Measurements from ENCODE around the gene NTM.
A peak's percentile ranks its signal among the peaks of the same experiment; 100 is the strongest.

Gene NTM

GRCh38 chr11:131662317-131662972 is 292.0 kb downstream of the NTM start:
- Histone ChIP-seq H3K27me3 (ENCODE audit: insufficient read depth, poor library complexity, severe bottlenecking) (peaks cover 33% of the 10 kb centered on the region), H3K4me1 (ENCODE audit: insufficient read depth, poor library complexity, severe bottlenecking) (no peaks in the 10 kb centered on the region), H3K4me3 (ENCODE audit: severe bottlenecking) (no peak overlapping the region), H3K9me3 (ENCODE audit: severe bottlenecking) (no peaks in the 10 kb centered on the region), H3K27ac (ENCODE audit: poor library complexity, severe bottlenecking) (no peak overlapping the region), H3K36me3 (ENCODE audit: low read depth) (no peaks in the 10 kb centered on the region)
- TF ChIP-seq, protein P1, sequence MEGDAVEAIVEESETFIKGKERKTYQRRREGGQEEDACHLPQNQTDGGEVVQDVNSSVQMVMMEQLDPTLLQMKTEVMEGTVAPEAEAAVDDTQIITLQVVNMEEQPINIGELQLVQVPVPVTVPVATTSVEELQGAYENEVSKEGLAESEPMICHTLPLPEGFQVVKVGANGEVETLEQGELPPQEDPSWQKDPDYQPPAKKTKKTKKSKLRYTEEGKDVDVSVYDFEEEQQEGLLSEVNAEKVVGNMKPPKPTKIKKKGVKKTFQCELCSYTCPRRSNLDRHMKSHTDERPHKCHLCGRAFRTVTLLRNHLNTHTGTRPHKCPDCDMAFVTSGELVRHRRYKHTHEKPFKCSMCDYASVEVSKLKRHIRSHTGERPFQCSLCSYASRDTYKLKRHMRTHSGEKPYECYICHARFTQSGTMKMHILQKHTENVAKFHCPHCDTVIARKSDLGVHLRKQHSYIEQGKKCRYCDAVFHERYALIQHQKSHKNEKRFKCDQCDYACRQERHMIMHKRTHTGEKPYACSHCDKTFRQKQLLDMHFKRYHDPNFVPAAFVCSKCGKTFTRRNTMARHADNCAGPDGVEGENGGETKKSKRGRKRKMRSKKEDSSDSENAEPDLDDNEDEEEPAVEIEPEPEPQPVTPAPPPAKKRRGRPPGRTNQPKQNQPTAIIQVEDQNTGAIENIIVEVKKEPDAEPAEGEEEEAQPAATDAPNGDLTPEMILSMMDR (IDR thresholded peaks at IDR 0.05; ENCODE audit: poor library complexity, severe bottlenecking), result no peak
- DNase-seq (ENCODE audit: low spot score), result peak; percentile 19
- no peak for ATAC-seq (ENCODE audit: low read depth)

GRCh38 chr11:131662993-131663392 is 292.6 kb downstream of the NTM start:
- H3K4me1 ChIP-seq (ENCODE audit: insufficient read depth, poor library complexity, severe bottlenecking), result no peaks in the 10 kb centered on the region
- no peak for ATAC-seq (ENCODE audit: low read depth)
- H3K27ac ChIP-seq (ENCODE audit: poor library complexity, severe bottlenecking), result no peak overlapping the region
- TF ChIP-seq, protein P1 (IDR thresholded peaks at IDR 0.05; ENCODE audit: poor library complexity, severe bottlenecking), result no peak
- no peak overlapping the region for H3K4me3 ChIP-seq (ENCODE audit: severe bottlenecking)
- H3K9me3 ChIP-seq (ENCODE audit: severe bottlenecking), result no peaks in the 10 kb centered on the region
- H3K36me3 ChIP-seq (ENCODE audit: low read depth), result no peaks in the 10 kb centered on the region
- peak; percentile 22 for DNase-seq (ENCODE audit: low spot score)
- H3K27me3 ChIP-seq (ENCODE audit: insufficient read depth, poor library complexity, severe bottlenecking), result peaks cover 28% of the 10 kb centered on the region

- Histone ChIP-seq H3K36me3 (ENCODE audit: low read depth) (no peaks in the 10 kb centered on the region), H3K9me3 (ENCODE audit: severe bottlenecking) (no peaks in the 10 kb centered on the region), H3K27me3 (ENCODE audit: insufficient read depth, poor library complexity, severe bottlenecking) (peaks cover 22% of the 10 kb centered on the region), H3K4me3 (ENCODE audit: severe bottlenecking) (no peak overlapping the region), H3K27ac (ENCODE audit: poor library complexity, severe bottlenecking) (no peak overlapping the region), H3K4me1 (ENCODE audit: insufficient read depth, poor library complexity, severe bottlenecking) (no peaks in the 10 kb centered on the region)
- DNase-seq (ENCODE audit: low spot score) (peak; percentile 4), ATAC-seq (ENCODE audit: low read depth) (no peak)
- TF ChIP-seq, protein P1 (IDR thresholded peaks at IDR 0.05; ENCODE audit: poor library complexity, severe bottlenecking), result no peak
Measured at GRCh38 chr11:131663405-131664200, 293.2 kb downstream of the NTM start.

DNA sequence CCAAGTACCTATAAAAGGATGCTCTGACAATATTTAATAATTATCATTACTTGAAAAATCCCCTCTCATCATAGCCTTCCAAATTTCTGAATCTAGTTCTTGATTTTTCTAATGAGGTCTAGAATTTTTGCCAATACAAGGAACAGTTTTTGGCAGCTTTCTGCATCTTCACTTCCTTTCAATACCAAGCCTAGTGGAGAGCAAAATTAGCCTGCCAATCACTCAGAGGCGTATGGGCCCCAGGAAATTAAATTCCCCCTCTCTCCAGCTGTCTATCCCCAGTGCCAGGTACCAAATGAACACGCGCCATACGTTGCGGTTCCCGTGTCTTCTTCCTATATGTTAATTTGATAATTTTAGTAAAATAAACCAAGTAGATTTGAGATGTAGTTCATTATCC is 293.9 kb downstream of the NTM start:
- H3K4me3 ChIP-seq (ENCODE audit: severe bottlenecking), result no peak overlapping the region
- H3K36me3 ChIP-seq (ENCODE audit: low read depth), result no peaks in the 10 kb centered on the region
- H3K9me3 ChIP-seq (ENCODE audit: severe bottlenecking), result no peaks in the 10 kb centered on the region
- ATAC-seq (ENCODE audit: low read depth) (no peak), DNase-seq (ENCODE audit: low spot score) (peak; percentile 5)
- TF ChIP-seq, protein P1 (IDR thresholded peaks at IDR 0.05; ENCODE audit: poor library complexity, severe bottlenecking), result no peak
- H3K4me1 ChIP-seq (ENCODE audit: insufficient read depth, poor library complexity, severe bottlenecking), result no peaks in the 10 kb centered on the region
- no peak overlapping the region for H3K27ac ChIP-seq (ENCODE audit: poor library complexity, severe bottlenecking)
- H3K27me3 ChIP-seq (ENCODE audit: insufficient read depth, poor library complexity, severe bottlenecking), result peaks cover 18% of the 10 kb centered on the region
